G401 (cell line): ENCODE measurements around the gene OR10P1. TPM values are rescaled to one million over a fixed set of nuclear protein-coding genes. Genes with fewer than 3 reads are reported as not detected.
"Not testable (repeated sequence)": the region's sequence is repeated elsewhere in the genome, so short reads cannot be mapped to it uniquely, and the experiment has no call there.

ENCODE experiments used
- DNase-seq: peaks from one replicate; pipeline ENCODE4 v3.0.0-alpha.2; 2015; ENCODE audit warnings: low spot score
- in situ Hi-C: cut with HindIII; loops from 2 replicates; pipeline ENCODE4 v1.10.0; 2016; ENCODE audit warnings: low sequenced_read_pairs, mixed read lengths
- total RNA-seq: library from RNA; depleted of rRNA; stranded (reverse); fragments of >200 nt; shearing (Covaris generic); gene quantifications from 2 replicates; pipeline ENCODE4 v1.2.3, GENCODE V29; 2014

OR10P1 gene
- total RNA-seq, 1 experiment from 2014 or later = not detected

DNA sequence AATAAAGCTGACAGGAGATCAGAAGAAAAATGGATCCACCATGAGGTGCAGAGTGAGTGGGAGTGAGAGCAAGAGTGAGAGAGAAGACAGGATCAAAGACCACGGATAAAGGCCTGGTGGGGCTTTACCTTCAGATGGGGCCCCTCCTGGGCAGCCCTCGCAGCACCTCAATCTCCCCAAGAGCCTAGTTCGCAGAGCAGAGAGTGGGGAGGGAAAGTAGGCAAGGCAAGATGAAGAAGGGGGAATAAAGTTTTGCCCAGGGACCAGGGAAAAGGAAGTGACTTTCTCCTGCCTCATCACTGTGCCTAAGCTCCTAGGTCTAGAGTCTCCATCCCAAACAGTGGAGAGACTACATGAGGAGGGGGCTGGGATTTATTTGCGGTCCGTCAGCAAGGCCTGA is 10.3 kb downstream of the OR10P1 start:
- no peak for DNase-seq
- in situ Hi-C loops = no loop called here

DNA sequence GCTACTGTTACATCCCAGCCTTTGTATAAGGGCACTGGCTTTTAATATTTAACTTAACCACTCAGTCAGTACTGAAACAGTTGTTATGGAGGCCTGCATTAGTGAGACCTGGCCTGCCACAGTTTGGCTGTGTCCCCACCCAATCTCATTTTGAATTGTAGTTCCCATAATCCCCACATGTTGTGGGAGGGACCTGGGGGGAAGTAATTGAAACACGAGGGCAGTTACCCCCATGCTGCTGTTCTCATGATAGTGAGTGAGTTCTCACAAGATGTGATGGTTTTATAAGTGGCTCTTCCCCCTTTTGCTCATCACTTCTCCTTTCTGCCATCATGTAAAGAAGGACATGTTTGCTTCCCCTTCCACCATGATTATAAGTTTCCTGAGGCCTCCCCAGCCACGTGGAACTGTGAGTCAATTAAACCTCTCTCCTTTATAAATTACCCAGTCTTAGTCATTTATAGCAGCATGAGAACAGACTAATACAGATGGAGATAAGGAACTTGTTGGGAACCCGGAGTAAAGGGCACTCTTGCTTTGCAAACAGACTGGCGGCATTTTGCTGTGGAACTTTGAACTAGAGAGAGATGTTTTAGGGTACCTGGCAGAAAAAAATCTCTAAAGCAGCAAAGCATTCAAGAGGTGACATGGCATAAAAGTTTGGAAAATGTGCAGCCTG is 14.1 kb downstream of the OR10P1 start:
- in situ Hi-C loops, DNase-seq: not testable (repeated sequence)

- no peak for DNase-seq
- in situ Hi-C loops = no loop called here
Observed at GRCh38 chr12:55651299-55651683, 14.6 kb downstream of the OR10P1 start.

- DNase-seq = no peak
- in situ Hi-C loops = no loop called here
Observed at GRCh38 chr12:55652352-55652751, 15.7 kb downstream of the OR10P1 start.

DNA sequence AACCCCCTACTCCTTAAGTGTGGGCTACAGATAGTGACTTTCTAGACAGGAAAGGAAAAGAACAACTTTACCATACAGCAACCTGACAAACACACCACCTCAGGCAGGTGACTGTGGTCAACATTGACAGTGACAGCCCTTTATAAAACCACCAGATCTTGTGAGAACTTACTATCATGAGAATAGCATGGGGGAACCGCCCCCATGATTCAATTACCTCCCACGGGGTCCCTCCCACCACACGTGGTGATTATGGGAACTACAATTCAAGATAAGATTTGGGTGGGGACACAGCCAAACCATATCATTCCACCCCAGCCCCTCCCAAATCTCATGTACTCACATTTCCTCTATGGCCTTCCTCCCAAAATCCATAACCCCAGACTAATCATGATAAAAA is 16.3 kb downstream of the OR10P1 start:
- DNase-seq = no peak
- in situ Hi-C loops = no loop called here

DNA sequence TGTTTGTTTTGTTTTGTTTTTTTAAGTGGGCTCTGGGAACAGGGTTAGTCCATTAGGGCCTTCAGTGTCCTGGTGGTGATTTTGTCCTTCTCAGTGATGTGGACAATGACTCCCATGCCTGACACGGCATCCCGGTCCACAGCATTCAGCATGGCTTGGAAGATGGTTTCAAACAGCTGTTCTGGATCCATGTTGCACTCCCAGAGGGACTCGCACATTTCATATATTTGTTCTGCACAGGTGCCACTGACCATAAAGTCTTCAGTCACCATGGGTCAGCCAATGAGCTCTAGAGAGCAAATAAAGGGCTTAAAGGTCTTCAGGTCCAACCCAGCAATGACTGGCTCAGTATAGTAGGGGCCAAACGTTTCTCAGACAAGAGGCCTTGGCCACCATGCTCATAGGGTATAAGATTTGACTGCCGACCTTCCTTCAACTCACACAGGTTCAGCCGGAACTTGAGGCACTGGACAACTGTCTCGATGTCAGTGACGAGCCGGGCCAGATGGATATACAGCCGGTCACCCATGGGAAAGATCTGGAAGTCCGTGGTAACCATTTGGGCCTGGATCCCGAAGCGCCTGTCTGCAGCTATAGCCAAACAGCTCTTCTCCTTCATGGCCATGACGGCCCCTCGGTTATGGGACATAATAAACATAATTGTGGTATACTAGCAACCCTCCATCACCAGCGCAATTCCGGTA is 18.0 kb downstream of the OR10P1 start:
- DNase-seq = no peak
- in situ Hi-C loops = no loop called here

- in situ Hi-C loops = no loop called here
Observed at GRCh38 chr12:55657212-55657611, 20.5 kb downstream of the OR10P1 start.

GRCh38 chr12:55658212-55658611 is 21.5 kb downstream of the OR10P1 start:
- in situ Hi-C loops = no loop called here

More at GRCh38 chr12:55657212-55657611, 20.5 kb downstream of the OR10P1 start:
- DNase-seq = no peak

DNA sequence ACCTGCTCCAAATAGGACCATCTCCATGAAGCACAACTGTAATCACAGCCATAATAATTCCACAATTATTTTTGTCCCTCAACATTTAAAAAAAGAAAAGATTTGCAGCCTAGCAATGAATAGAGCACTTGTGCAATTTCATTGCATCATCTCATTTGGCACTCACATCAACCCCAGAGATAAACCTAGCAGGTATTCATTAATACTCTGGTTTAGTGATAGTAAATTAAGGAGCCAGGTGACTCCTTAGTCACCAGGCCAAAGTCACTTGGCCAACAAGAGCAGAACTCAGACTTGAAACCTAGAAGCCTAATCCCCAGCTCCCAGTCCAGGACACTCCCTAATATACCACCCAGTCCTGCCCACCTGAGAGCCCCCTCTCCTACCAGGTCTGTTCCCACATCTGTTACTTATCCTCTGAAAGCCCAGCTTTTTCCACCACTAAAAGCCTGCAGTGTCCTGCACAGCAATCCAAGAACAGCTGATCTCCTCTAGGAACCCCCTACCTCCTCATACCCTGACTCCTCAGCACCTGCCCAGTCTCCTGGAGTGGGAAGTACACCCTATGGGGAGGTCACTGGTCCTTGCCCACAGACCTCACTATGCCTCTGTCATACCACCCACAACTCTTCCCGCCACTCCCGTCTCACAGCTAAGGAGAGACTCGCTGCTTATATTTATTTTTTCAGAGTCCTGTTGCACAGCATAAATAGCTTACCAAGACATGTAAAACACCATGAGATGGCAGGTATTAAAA is 22.1 kb downstream of the OR10P1 start:
- in situ Hi-C loops = no loop called here

More at GRCh38 chr12:55658212-55658611, 21.5 kb downstream of the OR10P1 start:
- no peak for DNase-seq

GRCh38 chr12:55659486-55660385 is 23.0 kb downstream of the OR10P1 start:
- in situ Hi-C loops = no loop called here
- DNase-seq = peak; percentile 32

More for the DNA sequence above, 22.1 kb downstream of the OR10P1 start:
- DNase-seq = no peak

DNA sequence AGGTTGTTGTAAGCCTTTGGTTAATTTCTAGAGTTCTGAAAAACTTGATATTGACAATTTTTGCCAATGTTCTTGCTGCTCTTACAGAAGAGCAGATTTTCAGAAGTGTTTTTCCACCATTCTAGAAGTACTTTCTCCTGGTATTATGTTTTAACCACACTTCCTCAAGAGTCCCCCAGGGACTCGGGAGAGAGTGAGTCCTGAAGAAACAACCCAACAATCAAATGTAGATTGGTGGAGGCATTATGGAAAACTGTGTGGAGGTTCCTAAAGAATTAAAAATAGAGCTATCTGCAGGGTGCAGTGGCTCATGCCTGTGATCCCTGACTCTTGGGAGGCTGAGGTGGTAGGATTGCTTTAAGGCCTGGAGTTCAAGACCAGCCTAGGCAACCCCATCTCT is 26.7 kb downstream of the OR10P1 start:
- in situ Hi-C loops = no loop called here
- no peak for DNase-seq

GRCh38 chr12:55664826-55665225 is 28.1 kb downstream of the OR10P1 start:
- in situ Hi-C loops = no loop called here
- DNase-seq = no peak

DNA sequence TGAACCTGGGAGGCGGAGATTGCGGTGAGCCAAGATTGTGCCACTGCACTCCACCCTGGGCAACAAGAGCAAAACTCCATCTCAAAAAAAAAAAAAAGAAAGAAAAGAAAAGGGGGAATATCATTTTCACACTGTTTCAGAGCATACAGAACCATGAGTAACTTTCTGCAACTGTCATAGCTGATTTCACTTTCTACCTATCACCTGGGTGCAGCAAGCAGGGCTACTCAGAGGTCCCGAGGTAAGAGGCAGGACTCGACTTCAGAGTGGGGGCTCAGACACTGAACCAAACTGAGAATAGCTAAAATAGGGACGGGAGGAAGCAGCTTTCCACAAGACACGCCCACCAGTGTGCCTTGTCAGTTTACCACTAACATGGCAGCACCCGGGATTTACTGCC is 29.8 kb downstream of the OR10P1 start:
- no peak for DNase-seq
- in situ Hi-C loops = no loop called here

GRCh38 chr12:55670276-55670675 is 33.6 kb downstream of the OR10P1 start:
- in situ Hi-C loops = no loop called here
- DNase-seq = no peak

DNA sequence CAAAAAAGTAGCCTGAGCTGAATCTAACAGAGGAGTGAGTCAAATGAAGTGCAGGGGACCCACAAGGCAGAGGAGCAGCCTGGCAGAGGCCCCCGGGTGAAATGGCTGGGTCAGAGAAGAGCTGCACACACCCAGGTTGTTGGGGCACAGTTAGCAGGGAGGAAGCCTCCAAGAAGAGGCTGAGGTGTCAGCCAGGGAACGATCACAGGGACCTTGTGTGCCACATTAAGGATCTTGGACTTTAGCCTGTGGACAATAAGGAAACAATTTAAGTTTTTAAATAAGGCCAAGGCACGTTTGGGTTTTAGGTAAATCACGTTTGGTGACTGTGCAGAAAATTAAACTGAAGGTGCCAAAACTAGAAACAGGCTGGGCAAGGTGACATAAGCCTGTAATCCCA is 35.1 kb downstream of the OR10P1 start:
- in situ Hi-C loops = no loop called here
- DNase-seq = no peak

GRCh38 chr12:55673638-55674037 is 36.9 kb downstream of the OR10P1 start:
- in situ Hi-C loops = no loop called here
- DNase-seq = no peak

DNA sequence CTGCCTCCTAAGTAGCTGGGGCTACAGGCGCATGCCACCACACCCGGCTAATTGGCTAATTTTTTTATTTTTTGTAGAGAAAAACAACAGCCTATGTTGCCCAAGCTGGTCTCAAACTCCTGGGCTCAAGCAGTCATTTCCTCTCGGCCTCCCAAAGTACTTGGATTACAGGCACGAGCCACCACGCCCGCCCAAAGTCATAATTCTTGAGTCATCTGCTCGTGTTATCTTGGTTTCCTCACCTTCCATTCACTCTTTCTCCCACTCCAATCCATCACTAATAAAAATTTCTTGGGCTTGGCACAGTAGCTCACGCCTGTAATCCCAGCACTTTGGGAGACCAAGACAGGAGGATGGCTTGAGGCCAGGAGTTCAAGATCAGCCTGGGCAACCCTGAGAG is 39.0 kb downstream of the OR10P1 start:
- DNase-seq = no peak
- in situ Hi-C loops = no loop called here

DNA sequence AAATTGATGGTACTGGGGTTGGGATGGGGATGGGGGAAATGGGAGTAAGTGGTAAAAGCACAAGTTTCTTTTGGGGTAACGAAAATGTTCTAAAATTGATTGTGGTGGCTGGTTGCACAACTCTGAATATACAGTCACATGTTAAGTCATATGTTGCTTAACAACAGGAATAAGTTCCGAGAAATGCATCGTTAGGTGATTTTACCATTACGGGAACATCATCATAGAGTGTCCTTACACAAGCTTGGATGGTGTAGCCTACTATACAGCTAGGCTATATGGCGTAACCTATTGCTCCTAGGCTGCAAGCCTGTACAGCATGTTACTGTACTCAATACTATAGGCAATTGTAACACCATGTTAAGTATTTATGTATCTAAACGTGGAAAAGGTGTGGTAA is 40.0 kb downstream of the OR10P1 start:
- in situ Hi-C loops = no loop called here
- DNase-seq = no peak

- in situ Hi-C loops = no loop called here
- DNase-seq = no peak
Observed at GRCh38 chr12:55679691-55680090, 43.0 kb downstream of the OR10P1 start.
